Adrenal gland (tissue), 12 donors: ENCODE data around the gene COL20A1. TPM values are rescaled to one million over a fixed set of nuclear protein-coding genes. Genes with fewer than 3 reads are reported as not detected.

Experiments
- DNase-seq, 7 donors: peaks; one replicate each; pipeline ENCODE4 v3.0.0-alpha.2; 2019 to 2020
- H3K27ac ChIP-seq, 5 donors: fragments of 200-600 bp; sonication (generic) in 4 of 5; 1 replicate in 3 of 5; 2 replicates in 2 of 5; pipeline versions ENCODE4 v1.5.1 to v1.8.0; 2016 to 2020; ENCODE audit warnings: mild to moderate bottlenecking in 1 of 5
- H3K27me3 ChIP-seq: fragments of 200-600 bp; 2 replicates; pipeline ENCODE4 v1.8.0; 2021
- H3K36me3 ChIP-seq, 2 donors: fragments of 200-600 bp; replicated peaks in 1 of 2; 1 replicate in 1 of 2; 2 replicates in 1 of 2; pipeline versions ENCODE4 v1.5.1 to v1.8.0; 2018 to 2022
- H3K4me1 ChIP-seq, 2 donors: fragments of 200-600 bp; replicated peaks in 1 of 2; 1 replicate in 1 of 2; 2 replicates in 1 of 2; pipeline versions ENCODE4 v1.5.1 to v1.8.0; 2018 to 2021
- H3K4me3 ChIP-seq, 4 donors: fragments of 200-600 bp; sonication (generic) in 3 of 4; one replicate each; pipeline ENCODE4 v1.5.1; 2016 to 2018
- H3K9me3 ChIP-seq, 3 donors: fragments of 200-600 bp; sonication (generic) in 1 of 3; replicated peaks in 1 of 3; 1 replicate in 2 of 3; 2 replicates in 1 of 3; pipeline versions ENCODE4 v1.5.1 to v1.8.0; 2016 to 2021
- POLR2A ChIP-seq, 2 donors: fragments of 450-650 bp; IDR thresholded peaks; one replicate each; pipeline ENCODE4 v1.6.1; 2017; ENCODE audit warnings: antibody characterized with exemption in 2 of 2, mild to moderate bottlenecking in 2 of 2, moderate library complexity in 1 of 2
- WGBS, 4 donors: extraction: QIAGEN DNeasy Blood & Tissue Kit in 2 of 4; methylation state at CpG; one replicate each; pipeline versions ENCODE4 v1.1.5 to v1.1.7; 2013 to 2017; 5-methylcytosine and 5-hydroxymethylcytosine counted together
- intact Hi-C, 2 donors: fragments of 100-400 bp; cut with DNase I; formaldehyde crosslinking; loops; one replicate each; pipeline versions ENCODE4 v1.14.1 to v1.15.0; 2022 to 2023
- polyA plus RNA-seq, 3 donors: library from polyadenylated mRNA; stranded (reverse); fragments of 200-250 nt in 2 of 3; fragments of 350-450 nt in 1 of 3; fragmentation: Illumina TruSeq in 1 of 3; extraction: RNeasy Lipid Tissue Mini Kit (QIAGEN cat#74804) in 1 of 3; gene quantifications; one replicate each; pipeline ENCODE4 v1.2.3, GENCODE V29; 2013 to 2014
- total RNA-seq, 9 donors: library from RNA; depleted of rRNA in 4 of 9; stranded (reverse); fragments of >200 nt in 4 of 9; fragments of 120-200 nt in 1 of 9; fragmentation: NEBNext Ultra II Directional in 1 of 9; extraction: Animal tissue kit (Norgen Biotek cat#: 25700) in 1 of 9; gene quantifications; one replicate each; pipeline versions ENCODE4 v1.1.0 to v1.2.4, GENCODE V29; 2013 to 2023
- TF ChIP-seq, protein P1 (sequence below), 6 experiments: fragments of 450-650 bp in 4 of 6; fragments of 200-600 bp in 2 of 6; sonication (generic) in 1 of 6; IDR thresholded peaks; 1 replicate in 5 of 6; 2 replicates in 1 of 6; pipeline versions ENCODE4 v1.5.1 to v1.8.0; 2016 to 2021; ENCODE audit warnings: antibody characterized with exemption in 6 of 6, mild to moderate bottlenecking in 2 of 6, moderate library complexity in 1 of 6
- donor health status: healthy with polysubstance abuse.
- donor health status: Bipolar disorder and iron deficiency.
- donor health status: DM: yes; HTN: yes; CAD: no.
- donor health status: DM: no; HTN: no; CAD: no.
- donor health status: DM: no; HTN: no; CAD: no.
- donor health status: DM: yes; HTN: yes; CAD: no.

The COL20A1 gene
- total and polyA plus RNA-seq, 12 donors = 0.09 to 0.97 (median 0.26) TPM; not detected in 6

DNA sequence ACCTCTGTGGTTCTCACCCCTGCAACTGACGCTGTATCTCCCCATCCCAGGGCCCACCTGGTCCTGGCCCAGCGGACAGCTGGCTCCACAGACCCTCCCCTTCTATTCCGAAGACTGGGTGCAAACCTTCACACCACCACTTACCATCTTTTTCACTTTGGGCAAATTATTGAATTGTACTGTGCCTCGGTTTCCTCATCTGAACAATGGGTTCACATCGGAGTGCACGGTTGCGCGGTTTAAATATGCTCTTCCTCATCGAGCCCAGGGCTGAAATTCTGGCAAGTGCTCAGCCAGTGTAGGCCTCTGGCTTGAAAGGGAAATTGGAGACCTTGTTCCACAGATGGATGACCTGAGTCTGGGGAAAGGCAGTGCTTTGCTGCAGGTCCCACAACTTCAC lies 23.3 kb upstream of the COL20A1 start:
- no peaks in the 10 kb centered on the region for H3K27me3 ChIP-seq
- no peak overlapping the region for H3K27ac ChIP-seq
- intact Hi-C loops = no loop called here
- DNase-seq = no peak
- H3K4me1 ChIP-seq = peaks cover 14 to 19% of the 10 kb centered on the region in 2 donors
- 86 to 92% (median 89%) methylated on average over 9 of the region's 9 CpGs for WGBS, 4 donors
- H3K4me3 ChIP-seq = no peak overlapping the region
- H3K9me3 ChIP-seq = no peaks in the 10 kb centered on the region
- TF ChIP-seq POLR2A (IDR thresholded peaks at IDR 0.05) = no peak
- TF ChIP-seq, protein P1, sequence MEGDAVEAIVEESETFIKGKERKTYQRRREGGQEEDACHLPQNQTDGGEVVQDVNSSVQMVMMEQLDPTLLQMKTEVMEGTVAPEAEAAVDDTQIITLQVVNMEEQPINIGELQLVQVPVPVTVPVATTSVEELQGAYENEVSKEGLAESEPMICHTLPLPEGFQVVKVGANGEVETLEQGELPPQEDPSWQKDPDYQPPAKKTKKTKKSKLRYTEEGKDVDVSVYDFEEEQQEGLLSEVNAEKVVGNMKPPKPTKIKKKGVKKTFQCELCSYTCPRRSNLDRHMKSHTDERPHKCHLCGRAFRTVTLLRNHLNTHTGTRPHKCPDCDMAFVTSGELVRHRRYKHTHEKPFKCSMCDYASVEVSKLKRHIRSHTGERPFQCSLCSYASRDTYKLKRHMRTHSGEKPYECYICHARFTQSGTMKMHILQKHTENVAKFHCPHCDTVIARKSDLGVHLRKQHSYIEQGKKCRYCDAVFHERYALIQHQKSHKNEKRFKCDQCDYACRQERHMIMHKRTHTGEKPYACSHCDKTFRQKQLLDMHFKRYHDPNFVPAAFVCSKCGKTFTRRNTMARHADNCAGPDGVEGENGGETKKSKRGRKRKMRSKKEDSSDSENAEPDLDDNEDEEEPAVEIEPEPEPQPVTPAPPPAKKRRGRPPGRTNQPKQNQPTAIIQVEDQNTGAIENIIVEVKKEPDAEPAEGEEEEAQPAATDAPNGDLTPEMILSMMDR (IDR thresholded peaks at IDR 0.05) = no peak
- no peaks in the 10 kb centered on the region for H3K36me3 ChIP-seq

DNA sequence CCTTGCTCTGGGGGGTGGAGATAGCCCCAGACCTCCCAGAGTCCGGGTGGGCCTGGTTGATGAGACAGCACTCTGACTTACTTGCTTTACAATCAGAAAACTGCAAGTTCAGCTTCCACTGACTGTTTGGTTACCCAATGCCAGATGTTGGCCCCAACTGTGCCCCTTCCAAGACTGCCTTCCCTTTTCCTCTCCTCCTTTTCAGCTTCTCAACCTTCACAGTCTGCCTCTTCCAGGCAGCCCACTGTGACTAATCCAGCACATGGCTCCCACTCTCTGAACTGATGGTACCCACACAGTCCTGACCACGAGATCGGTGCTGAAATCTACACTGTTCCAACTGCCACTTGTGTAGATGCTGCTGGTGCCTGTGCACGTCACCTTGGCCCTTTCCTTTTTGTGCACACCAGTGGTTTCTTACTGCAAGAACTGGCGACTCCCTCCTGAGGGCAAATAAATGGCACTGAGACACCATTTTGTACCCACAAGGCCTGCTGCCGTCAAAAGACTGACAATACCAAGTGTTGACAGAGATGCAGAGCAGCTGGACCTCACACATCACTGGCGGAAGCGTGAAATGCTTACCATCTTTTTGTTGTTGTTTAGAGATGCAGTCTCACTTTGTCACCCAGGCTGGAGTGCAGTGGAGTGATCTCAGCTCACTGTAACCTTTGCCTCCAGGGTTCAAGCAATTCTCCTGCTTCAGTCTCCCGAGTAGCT lies 22.2 kb upstream of the COL20A1 start:
- H3K27ac ChIP-seq = no peak overlapping the region
- no peak overlapping the region for H3K4me3 ChIP-seq
- no peaks in the 10 kb centered on the region for H3K9me3 ChIP-seq
- peaks cover 0 to 1% of the 10 kb centered on the region in 2 donors for H3K36me3 ChIP-seq
- no peak for DNase-seq
- WGBS, 4 donors = 86 to 94% (median 91%) methylated on average over 6 to 9 of the region's 9 CpGs
- intact Hi-C loops = no loop called here
- TF ChIP-seq, protein P1 (IDR thresholded peaks at IDR 0.05) = no peak
- TF ChIP-seq POLR2A (IDR thresholded peaks at IDR 0.05) = no peak
- H3K27me3 ChIP-seq = no peaks in the 10 kb centered on the region
- peaks cover 14 to 19% of the 10 kb centered on the region in 2 donors for H3K4me1 ChIP-seq

DNA sequence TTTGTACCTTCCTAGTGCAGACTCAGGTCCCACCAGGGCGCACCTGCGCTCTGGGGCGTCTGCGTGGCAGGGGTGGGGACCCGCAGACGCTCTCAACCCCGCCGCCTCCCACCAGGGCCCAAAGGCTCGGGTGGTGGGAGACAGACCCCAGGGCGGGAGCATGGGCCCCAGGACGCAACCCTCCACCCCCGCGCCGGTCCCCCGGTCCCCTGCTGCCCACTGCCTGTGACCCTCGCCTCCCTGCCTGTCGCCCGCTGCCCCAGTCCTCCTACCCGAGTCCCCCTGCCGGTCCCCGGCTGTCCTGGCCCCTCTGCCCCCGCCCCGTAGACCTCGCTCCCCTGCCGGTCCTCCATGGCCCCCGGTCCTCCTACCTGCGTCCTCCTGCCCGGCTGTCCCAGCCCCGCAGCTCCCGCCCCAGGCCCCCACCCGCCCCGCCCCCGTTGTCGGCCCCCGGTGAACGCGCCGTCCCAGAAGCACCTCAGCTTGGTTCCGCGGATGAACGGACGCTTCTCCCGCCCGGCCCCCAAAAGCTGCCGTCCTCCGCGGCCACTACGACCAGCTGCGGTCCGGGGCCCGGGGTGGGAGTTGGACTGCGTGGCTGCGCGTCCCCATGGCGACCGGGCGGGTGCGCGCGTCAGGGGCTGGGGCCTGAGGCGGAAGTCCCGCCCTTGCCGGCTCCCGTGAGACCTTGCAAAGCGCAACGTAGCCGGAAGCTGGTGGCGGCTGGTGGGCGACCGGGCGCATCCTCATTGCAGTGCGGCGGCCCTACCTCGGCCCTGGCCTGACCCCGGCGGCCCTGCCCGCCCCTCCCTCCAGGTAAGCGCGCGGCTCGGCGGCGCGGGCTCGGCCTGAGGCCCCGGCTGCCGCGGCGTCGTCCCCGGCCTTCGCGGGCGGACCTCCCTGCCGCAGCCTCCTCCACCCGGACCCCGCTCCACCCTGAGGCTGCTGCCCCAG lies 20.6 kb upstream of the COL20A1 start, which contains the start of gene ARFGAP1:
ARFGAP1 (plus strand) TSS at position 709 of the 954 bp plus-strand sequence. CDS start 2,768 bp downstream, outside the sequence.
- Histone ChIP-seq H3K27me3 (no peaks in the 10 kb centered on the region), H3K36me3 (peaks cover 0 to 17% of the 10 kb centered on the region in 2 donors), H3K4me3 (peak within 1 kb of the TSS; percentile 43 to 98 (median 70)), H3K4me1 (peaks cover 14 to 19% of the 10 kb centered on the region in 2 donors), H3K27ac (peak within 1 kb of the TSS in 3 of 5 donors; percentile 63 to 85 (median 65)), H3K9me3 (no peaks in the 10 kb centered on the region)
- WGBS, 4 donors = 1 to 6% (median 1%) methylated on average over 3 to 97 of the region's 97 CpGs
- peak; percentile 45 to 59 for TF ChIP-seq POLR2A (IDR thresholded peaks at IDR 0.05)
- TF ChIP-seq, protein P1 (IDR thresholded peaks at IDR 0.05) = no peak
- intact Hi-C loops = no loop called here
- peak; percentile 85 to 95 (median 89) for DNase-seq

DNA sequence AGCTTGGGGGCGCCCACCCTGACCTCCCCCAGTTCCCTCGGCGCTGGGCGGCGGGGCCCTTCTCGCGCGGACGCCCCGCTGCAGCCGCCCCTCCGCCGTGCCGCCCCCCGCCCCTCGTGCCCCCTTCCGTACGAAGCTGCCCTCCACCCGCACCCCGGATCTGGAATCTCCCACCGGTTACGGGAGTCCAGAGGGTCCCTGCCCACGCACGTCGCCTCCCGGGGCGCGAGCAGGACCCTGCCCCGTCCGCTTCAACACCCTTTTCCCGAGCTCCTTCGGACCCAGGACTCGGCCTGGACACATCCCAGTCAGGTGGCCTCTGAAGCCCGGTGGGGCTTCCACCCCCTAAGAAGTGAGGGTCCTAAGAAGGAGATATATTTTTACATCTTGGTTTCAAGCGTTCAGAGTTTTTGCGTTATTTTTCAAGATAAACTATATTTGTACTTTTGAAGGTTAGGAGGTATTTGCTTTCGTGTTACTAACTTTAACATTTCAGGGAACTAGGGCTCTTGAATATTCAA lies 19.9 kb upstream of the COL20A1 start:
- no peaks in the 10 kb centered on the region for H3K9me3 ChIP-seq
- no peak for TF ChIP-seq POLR2A (IDR thresholded peaks at IDR 0.05)
- TF ChIP-seq, protein P1 (IDR thresholded peaks at IDR 0.05) = no peak
- peaks cover 0 to 24% of the 10 kb centered on the region in 2 donors for H3K36me3 ChIP-seq
- H3K27ac ChIP-seq = peak overlapping the region in 3 of 5 donors; percentile 63 to 85 (median 65)
- no peaks in the 10 kb centered on the region for H3K27me3 ChIP-seq
- intact Hi-C loops = no loop called here
- 0 to 2% (median 1%) methylated on average over 9 to 37 of the region's 37 CpGs for WGBS, 4 donors
- DNase-seq = no peak
- H3K4me3 ChIP-seq = peak overlapping the region; percentile 43 to 98 (median 70)
- peaks cover 14 to 19% of the 10 kb centered on the region in 2 donors for H3K4me1 ChIP-seq
